GM18867 (cell line): ENCODE data around the gene SVEP1.
"Not testable (repeated sequence)": the region's sequence is repeated elsewhere in the genome, so short reads cannot be mapped to it uniquely, and the experiment has no call there.

Experiments
- ATAC-seq: cut with Tn5 transposase; IDR thresholded peaks from one replicate; pipeline ENCODE4 v1.9.1; 2021; ENCODE audit warnings: mild to moderate bottlenecking, moderate library complexity; ENCODE audit not compliant: unreplicated experiment

Gene SVEP1

DNA sequence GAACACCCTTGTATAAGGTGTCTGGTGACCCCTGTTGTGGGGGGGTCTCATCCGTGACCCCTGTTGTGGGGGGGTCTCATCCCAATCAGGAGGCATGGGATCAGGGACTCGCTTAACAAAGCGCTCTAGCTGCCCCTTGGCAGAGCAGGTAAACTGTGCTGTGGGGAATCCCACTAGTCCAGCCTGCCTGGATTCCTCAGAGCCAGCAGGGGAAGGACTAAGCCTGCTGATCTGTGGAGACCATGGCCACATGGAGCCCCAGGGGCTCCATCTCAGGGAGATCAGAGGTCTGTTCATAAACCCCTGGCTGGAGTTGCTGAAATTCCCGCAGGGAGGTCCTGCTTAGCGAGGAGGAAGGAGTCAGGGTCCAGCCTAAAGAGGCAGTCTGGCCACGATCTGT is 196.1 kb downstream of the SVEP1 start:
- ATAC-seq = no peak

GRCh38 chr9:110382731-110383130 is 196.8 kb downstream of the SVEP1 start:
- no peak for ATAC-seq

DNA sequence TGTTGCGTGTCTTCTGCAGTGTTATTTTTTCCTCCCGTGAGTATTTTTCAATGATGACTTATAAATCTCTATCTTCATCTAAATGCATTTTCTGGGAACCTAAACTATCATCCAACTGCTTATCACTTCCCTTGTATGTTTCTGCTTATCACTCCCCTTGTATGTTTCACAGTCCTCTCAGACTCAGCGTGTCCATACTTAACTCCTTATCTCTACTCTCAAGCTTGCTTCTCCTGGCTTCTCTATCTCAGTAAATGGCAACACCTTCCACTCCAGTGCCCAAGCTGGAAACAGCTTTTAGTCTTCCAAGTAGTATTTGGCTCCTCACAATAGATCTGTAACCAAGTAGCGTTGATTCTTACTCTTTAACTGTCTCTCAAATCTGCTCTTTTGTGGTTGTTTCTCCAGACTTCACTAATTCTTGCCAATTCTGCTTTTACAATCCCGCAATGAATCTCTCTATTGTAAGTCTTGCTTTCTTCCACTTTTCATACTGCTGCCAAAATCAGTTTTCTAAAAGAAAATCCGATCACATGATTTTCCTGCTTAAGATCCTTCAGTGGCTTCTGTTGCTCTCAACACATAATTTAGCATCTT is 208.0 kb downstream of the SVEP1 start:
- ATAC-seq = no peak

- ATAC-seq = no peak
Observed at GRCh38 chr9:110370315-110370714, 209.2 kb downstream of the SVEP1 start.

DNA sequence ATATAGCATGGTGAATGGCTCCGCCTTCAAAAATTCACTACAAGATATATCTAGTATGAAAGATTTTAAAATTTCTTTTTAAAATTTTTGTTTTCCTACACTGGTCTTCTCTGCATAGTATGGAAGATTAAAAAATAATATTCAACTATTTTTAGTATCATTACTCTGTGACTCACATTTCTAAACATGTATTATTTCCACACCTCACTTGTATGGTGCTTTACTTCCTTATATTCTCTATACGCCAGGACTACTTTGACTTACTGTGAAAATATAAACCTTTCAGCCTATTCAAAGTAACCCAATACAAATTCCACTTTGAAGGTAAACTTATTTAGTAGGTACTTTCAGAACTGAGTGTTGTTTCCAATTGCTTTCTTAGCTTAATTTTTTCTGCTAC is 215.1 kb downstream of the SVEP1 start:
- no peak for ATAC-seq

GRCh38 chr9:110358992-110359391 is 220.5 kb downstream of the SVEP1 start:
- ATAC-seq = not testable (repeated sequence)

- no peak for ATAC-seq
Observed at GRCh38 chr9:110357505-110357904, 222.0 kb downstream of the SVEP1 start.

GRCh38 chr9:110356639-110357395 is 222.7 kb downstream of the SVEP1 start:
- no peak for ATAC-seq

DNA sequence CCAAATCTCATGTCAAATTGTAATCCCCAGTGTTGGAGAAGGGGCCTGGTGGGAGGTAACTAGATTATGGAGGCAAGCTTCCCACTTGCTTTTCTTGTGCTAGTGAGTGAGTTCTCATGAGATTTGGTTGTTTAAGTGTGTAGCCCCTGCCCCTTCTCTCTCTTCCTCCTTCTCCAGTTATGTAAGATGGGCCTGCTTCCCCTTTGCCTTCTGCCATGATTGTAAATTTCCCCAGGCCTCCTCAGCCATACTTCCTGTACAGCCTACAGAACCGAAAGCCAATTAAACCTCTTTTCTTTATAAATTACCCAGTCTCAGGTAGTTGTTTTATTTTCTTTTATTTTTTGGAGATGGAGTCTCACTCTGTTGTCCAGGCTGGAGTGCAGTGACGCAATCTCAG is 223.6 kb downstream of the SVEP1 start:
- ATAC-seq = no peak

DNA sequence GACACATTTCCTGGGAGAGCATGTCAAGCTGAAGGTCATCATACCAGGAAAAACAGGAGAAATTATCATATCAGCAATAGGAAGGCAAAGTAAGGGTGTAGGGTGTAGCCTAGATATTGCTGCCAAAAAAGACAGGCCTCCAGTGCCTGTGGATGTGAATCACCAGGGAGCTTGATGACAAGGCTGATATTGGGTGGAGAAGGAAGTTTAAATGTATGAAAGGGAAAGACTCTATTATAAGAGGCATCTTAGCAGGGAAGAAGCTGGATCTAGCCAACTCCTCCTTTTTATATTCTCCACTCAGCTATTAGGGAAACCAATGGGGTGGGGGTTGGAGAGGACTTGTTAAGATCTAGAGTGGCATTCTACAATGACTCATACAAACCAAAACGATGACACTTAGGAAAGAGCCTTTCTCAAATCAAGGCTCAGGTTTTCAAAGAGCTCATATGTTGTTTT is 228.5 kb downstream of the SVEP1 start:
- ATAC-seq = no peak

GRCh38 chr9:110346325-110346724 is 233.2 kb downstream of the SVEP1 start:
- ATAC-seq = no peak

DNA sequence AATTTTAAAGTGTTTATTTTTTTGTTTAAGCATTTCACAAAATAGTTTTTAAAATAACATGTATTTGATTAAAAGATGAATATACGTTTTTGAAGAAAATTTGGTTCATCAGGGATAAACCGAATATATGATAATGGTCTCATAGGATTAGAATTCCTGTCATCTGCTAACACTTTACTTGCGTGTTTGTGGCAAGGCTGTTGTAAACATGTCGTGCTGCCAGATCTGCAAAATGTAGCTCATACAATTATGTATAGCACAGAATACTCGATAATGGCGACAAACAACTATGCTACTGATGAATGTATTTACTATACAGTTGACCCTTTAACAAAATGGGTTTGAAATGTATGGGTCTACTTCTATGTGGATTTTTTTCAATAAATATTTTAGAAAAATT is 234.7 kb downstream of the SVEP1 start:
- no peak for ATAC-seq

- no peak for ATAC-seq
Observed at GRCh38 chr9:110343551-110343950, 236.0 kb downstream of the SVEP1 start.

DNA sequence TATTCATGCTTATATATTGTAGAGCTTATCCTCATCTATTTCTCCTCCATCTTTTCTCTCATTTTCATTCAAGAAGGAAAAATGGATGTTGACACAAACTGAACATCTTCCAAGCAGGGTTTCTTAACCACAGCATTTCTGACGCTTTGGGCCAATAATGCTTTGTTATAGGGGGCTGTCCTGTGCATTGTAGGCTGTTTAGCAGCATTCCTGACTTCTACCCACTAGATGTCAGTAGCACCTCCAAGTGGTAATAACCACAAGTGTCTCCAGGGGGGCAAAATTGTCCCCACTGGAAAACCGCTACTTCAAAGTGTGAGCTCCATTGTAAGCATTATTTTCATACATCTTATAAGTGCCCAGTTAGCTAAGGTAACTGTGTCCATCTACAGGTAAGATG is 239.2 kb downstream of the SVEP1 start:
- ATAC-seq = no peak

- ATAC-seq = no peak
Observed at GRCh38 chr9:110338143-110338542, 241.4 kb downstream of the SVEP1 start.

DNA sequence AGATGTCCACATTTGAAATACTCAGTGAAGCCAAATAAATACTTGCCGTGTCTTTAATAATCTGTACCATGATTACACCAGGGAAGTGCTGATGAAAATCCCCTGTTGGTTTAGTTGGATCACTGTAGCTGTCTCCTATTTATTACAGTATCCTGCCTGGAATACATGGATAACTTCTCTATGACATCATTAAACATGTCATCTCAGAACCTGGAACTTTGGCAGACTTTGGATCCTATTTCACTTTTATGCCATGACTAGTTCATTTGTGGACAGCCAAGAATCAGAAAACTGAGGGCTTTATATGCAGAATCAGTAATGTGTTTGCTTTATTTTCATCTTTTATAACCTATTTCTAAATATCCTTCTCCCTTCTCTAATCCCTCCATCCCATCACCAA is 241.8 kb downstream of the SVEP1 start, which contains the start of gene TXNDC8:
TSS of gene TXNDC8 (minus strand) at position 137 of the 400 bp plus-strand sequence.
- ATAC-seq = no peak

GRCh38 chr9:110336363-110336762 is 243.2 kb downstream of the SVEP1 start:
- no peak for ATAC-seq

DNA sequence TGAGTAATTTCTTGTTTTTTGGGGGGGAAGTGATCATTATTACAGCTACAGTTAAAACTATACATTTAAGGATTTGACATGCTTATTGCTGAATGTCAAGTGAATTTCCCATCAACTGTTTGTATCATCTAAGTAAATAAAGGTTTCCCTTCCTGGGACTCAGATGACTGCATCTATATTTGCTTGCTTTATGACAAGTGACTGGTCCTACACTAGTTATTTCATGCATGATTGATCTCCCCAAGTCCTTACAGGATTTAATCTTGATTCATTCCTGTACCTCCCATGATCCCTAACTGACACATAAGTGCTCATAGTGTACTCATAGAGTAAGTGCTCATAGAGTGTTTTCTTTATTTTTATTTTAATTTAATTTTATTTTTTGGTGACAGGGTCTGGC is 244.7 kb downstream of the SVEP1 start:
- no peak for ATAC-seq

GRCh38 chr9:110334183-110334582 is 245.4 kb downstream of the SVEP1 start:
- peak; percentile 88 for ATAC-seq

DNA sequence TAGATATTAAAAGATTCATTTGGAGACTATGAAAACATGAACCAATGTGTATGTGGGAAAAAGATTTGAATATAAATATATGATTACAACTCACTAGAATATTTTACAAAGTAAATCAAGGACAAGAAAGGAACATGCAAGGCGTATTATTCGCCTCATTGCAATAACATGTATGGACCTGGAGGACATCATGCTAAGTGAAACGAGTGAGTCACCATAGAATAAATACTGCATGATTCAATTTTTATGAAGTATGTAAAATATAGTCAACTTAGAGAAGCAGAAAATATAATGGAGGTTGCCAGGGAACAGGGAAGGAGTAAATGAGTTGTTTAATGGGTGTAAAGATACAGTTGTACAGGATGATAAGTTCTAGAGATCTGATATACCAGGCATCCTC is 246.8 kb downstream of the SVEP1 start:
- ATAC-seq = no peak

DNA sequence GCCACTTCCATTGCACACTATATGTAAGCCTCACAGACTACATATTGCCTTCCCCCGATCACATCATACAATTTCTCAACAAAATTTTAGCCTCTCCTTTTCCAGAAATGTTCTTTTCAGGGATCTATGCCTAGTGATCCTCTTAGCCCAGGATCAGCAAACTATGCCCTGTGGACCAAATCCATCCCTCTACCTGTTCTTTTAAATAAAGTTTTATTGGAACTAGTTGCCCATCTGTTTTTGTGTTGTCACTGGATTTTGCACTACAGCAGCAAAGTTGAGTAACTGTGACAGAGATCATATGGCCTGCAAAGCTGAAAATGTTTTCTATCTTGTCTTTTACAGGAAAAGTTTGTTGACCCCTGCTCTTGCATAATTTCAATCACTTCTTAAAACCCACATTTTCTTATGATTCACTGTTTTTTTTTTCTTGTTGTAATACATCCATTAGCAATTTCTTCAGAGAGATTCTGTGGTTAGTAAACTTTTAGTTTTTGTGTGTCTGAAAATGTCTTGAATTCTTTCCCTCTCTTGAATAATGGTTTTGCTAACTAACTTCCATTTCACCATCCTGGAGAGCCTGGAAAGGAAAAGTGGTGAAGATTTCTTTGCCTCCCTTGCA is 248.9 kb downstream of the SVEP1 start:
- ATAC-seq = no peak

DNA sequence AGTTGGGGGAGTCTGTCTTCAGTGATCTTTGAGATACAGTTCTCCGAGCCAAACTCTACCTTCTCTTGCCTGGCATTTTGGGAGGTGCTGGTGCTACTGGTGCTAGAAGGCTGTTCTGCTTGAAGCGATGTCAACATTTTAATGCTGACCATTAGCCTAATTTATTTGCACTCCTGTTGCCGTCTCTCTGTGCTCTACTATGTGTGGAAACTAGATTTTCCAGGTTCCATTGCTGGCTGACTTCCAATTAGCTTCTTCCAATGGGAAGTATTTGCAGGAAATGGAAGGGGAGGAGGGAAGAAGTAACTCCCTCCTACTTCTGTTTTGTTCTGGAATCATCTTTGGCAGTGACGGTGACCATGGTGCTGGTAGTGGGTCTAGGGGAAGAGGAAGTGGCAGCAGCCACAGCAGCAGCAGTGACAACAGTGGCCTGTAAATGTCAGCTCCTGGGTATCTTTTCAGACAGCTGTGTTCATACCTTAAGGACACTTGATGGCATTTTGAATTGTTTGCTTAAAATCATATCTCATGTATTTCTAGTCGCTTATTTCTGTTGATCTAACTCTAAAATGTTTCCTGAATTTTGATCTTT is 249.8 kb downstream of the SVEP1 start:
- no peak for ATAC-seq
